Measurements from ENCODE around the gene SUSD4.

GRCh38 chr1:223269006-223269405 lies 95.0 kb downstream of the SUSD4 start:
- TF ChIP-seq EZH2 (IDR thresholded peaks at IDR 0.05; ENCODE audit: borderline replicate concordance, low read length): no peak
- TF ChIP-seq, protein P1, sequence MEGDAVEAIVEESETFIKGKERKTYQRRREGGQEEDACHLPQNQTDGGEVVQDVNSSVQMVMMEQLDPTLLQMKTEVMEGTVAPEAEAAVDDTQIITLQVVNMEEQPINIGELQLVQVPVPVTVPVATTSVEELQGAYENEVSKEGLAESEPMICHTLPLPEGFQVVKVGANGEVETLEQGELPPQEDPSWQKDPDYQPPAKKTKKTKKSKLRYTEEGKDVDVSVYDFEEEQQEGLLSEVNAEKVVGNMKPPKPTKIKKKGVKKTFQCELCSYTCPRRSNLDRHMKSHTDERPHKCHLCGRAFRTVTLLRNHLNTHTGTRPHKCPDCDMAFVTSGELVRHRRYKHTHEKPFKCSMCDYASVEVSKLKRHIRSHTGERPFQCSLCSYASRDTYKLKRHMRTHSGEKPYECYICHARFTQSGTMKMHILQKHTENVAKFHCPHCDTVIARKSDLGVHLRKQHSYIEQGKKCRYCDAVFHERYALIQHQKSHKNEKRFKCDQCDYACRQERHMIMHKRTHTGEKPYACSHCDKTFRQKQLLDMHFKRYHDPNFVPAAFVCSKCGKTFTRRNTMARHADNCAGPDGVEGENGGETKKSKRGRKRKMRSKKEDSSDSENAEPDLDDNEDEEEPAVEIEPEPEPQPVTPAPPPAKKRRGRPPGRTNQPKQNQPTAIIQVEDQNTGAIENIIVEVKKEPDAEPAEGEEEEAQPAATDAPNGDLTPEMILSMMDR (conservative IDR thresholded peaks at IDR 0.05 in 1 of 2, IDR thresholded peaks at IDR 0.05 in 1 of 2; ENCODE audit: extremely low read depth in 1 of 2, insufficient read depth in 1 of 2, low read depth in 1 of 2, low read length in 2 of 2): no peak
